Measurements from ENCODE around the gene SUN1. TPM values are rescaled to one million over a fixed set of nuclear protein-coding genes. Genes with fewer than 3 reads are reported as not detected.
A peak's percentile ranks its signal among the peaks of the same experiment; 100 is the strongest.
"Not testable (repeated sequence)": the region's sequence is repeated elsewhere in the genome, so short reads cannot be mapped to it uniquely, and the experiment has no call there.

Gene SUN1
- total RNA-seq, 5 donors from 2014 or later (not counting 1 experiment from before 2014, with no cell fraction given), result 90.8 to 299 (median 279) TPM

GRCh38 chr7:907158-907980, 75.1 kb downstream of the SUN1 start:
- H3K4me1 Mint-ChIP-seq, result peaks cover 8 to 14% (median 12%) of the 10 kb centered on the region in 3 donors
- 86% methylated on average over 44 of the region's 49 CpGs for WGBS (ENCODE audit: insufficient coverage)
- no peak overlapping the region for H3K27ac ChIP-seq (ENCODE audit: low read length)
- H3K9me3 Mint-ChIP-seq, result no peaks in the 10 kb centered on the region
- ChIA-PET CTCF (no interaction called here), POLR2A (interaction anchor here in 1 of 2 donors (0.6 kb wide), 1 partner anchor 1463 kb away, joined by 3 read pairs; no protein-coding TSS in a partner anchor)
- peaks cover 0 to 3% of the 10 kb centered on the region in 2 donors for H3K36me3 ChIP-seq (ENCODE audit: control insufficient read depth in 2 of 2, extremely low read depth in 1 of 2, insufficient read depth in 1 of 2, low read length in 1 of 2)
- H3K9me3 ChIP-seq, result no peaks in the 10 kb centered on the region
- H3K27me3 ChIP-seq (replicated peaks in 1 of 2; ENCODE audit: control insufficient read depth in 2 of 2, extremely low read depth in 1 of 2, insufficient read depth in 2 of 2, low read length in 1 of 2), result peaks cover 0 to 19% of the 10 kb centered on the region in 2 experiments
- H3K27me3 Mint-ChIP-seq, result peaks cover 0 to 7% of the 10 kb centered on the region in 2 donors
- H3K4me3 ChIP-seq (ENCODE audit: control insufficient read depth in 1 of 2, extremely low read depth in 1 of 2, low read length in 1 of 2), result no peak overlapping the region
- H3K4me1 ChIP-seq (ENCODE audit: control insufficient read depth in 1 of 2, extremely low read depth in 1 of 2, insufficient read depth in 2 of 2, low read length in 2 of 2), result peaks cover 0 to 23% of the 10 kb centered on the region in 2 experiments
- H3K36me3 Mint-ChIP-seq, result peaks cover 3% of the 10 kb centered on the region
- no peak overlapping the region for H3K27ac Mint-ChIP-seq
- peak in 1 of 4 experiments; percentile 19 for ATAC-seq (replicated peaks in 1 of 4)
- peak in 13 of 35 experiments; percentile 27 to 62 (median 48) for DNase-seq
- no peak overlapping the region for H3K4me3 Mint-ChIP-seq

GRCh38 chr7:908159-908581, 75.9 kb downstream of the SUN1 start:
- Mint-ChIP-seq H3K9me3 (no peaks in the 10 kb centered on the region), H3K27me3 (no peaks in the 10 kb centered on the region), H3K27ac (no peak overlapping the region), H3K4me3 (peak overlapping the region in 2 of 3 donors; percentile 33 to 37), H3K36me3 (no peaks in the 10 kb centered on the region), H3K4me1 (peaks cover 8 to 14% (median 12%) of the 10 kb centered on the region in 3 donors)
- Histone ChIP-seq H3K9me3 (no peaks in the 10 kb centered on the region), H3K4me1 (ENCODE audit: control insufficient read depth in 1 of 2, extremely low read depth in 1 of 2, insufficient read depth in 2 of 2, low read length in 2 of 2) (peaks cover 0 to 23% of the 10 kb centered on the region in 2 experiments), H3K4me3 (ENCODE audit: control insufficient read depth in 1 of 2, extremely low read depth in 1 of 2, low read length in 1 of 2) (no peak overlapping the region), H3K36me3 (ENCODE audit: control insufficient read depth in 2 of 2, extremely low read depth in 1 of 2, insufficient read depth in 1 of 2, low read length in 1 of 2) (no peaks in the 10 kb centered on the region), H3K27ac (ENCODE audit: low read length) (no peak overlapping the region), H3K27me3 (replicated peaks in 1 of 2; ENCODE audit: control insufficient read depth in 2 of 2, extremely low read depth in 1 of 2, insufficient read depth in 2 of 2, low read length in 1 of 2) (peaks cover 0 to 19% of the 10 kb centered on the region in 2 experiments)
- DNase-seq (peak in 5 of 35 experiments; percentile 24 to 38 (median 27)), ATAC-seq (replicated peaks in 1 of 4) (peak in 1 of 4 experiments; percentile 34)
- 87% methylated on average over 12 of the region's 12 CpGs for WGBS (ENCODE audit: insufficient coverage)
- CTCF ChIA-PET, result interaction anchor here in 1 of 2 donors (0.6 kb wide), 1 partner anchor 293 kb away, joined by 3 read pairs; no protein-coding TSS in a partner anchor
- POLR2A ChIA-PET, result interaction anchor here in 1 of 2 donors (0.6 kb wide), 1 partner anchor 1462 kb away, joined by 3 read pairs; no protein-coding TSS in a partner anchor

GRCh38 chr7:908591-909357, 76.5 kb downstream of the SUN1 start:
- H3K27ac ChIP-seq (ENCODE audit: low read length); H3K27me3 Mint-ChIP-seq; H3K27ac Mint-ChIP-seq; H3K36me3 ChIP-seq (ENCODE audit: control insufficient read depth in 2 of 2, extremely low read depth in 1 of 2, insufficient read depth in 1 of 2, low read length in 1 of 2); H3K36me3 Mint-ChIP-seq; H3K9me3 Mint-ChIP-seq; POLR2A ChIA-PET; H3K9me3 ChIP-seq: not testable (repeated sequence)
- peak overlapping the region in 2 of 3 donors; percentile 33 to 37 for H3K4me3 Mint-ChIP-seq
- Histone ChIP-seq H3K27me3 (replicated peaks in 1 of 2; ENCODE audit: control insufficient read depth in 2 of 2, extremely low read depth in 1 of 2, insufficient read depth in 2 of 2, low read length in 1 of 2) (peaks cover 0 to 19% of the 10 kb centered on the region in 2 experiments), H3K4me1 (ENCODE audit: control insufficient read depth in 1 of 2, extremely low read depth in 1 of 2, insufficient read depth in 2 of 2, low read length in 2 of 2) (peaks cover 0 to 23% of the 10 kb centered on the region in 2 experiments), H3K4me3 (ENCODE audit: control insufficient read depth in 1 of 2, extremely low read depth in 1 of 2, low read length in 1 of 2) (peak overlapping the region in 1 of 2 donors; percentile 47)
- 32% methylated on average over 51 of the region's 73 CpGs for WGBS (ENCODE audit: insufficient coverage)
- ATAC-seq (replicated peaks in 1 of 4) (peak; percentile 71 to 84 (median 82)), DNase-seq (peak in 26 of 35 experiments; percentile 30 to 78 (median 52))
- CTCF ChIA-PET, result interaction anchor here (0.6 kb wide), 2 partner anchors 134 to 292 kb away, joined by 3 to 9 read pairs; no protein-coding TSS in a partner anchor
- H3K4me1 Mint-ChIP-seq, result peaks cover 8 to 14% (median 12%) of the 10 kb centered on the region in 3 donors

GRCh38 chr7:909358-910329, 77.4 kb downstream of the SUN1 start:
- Histone ChIP-seq H3K9me3 (no peaks in the 10 kb centered on the region), H3K4me3 (ENCODE audit: control insufficient read depth in 1 of 2, extremely low read depth in 1 of 2, low read length in 1 of 2) (peak overlapping the region; percentile 19 to 48), H3K36me3 (ENCODE audit: control insufficient read depth in 2 of 2, extremely low read depth in 1 of 2, insufficient read depth in 1 of 2, low read length in 1 of 2) (no peaks in the 10 kb centered on the region), H3K27ac (ENCODE audit: low read length) (no peak overlapping the region), H3K27me3 (replicated peaks in 1 of 2; ENCODE audit: control insufficient read depth in 2 of 2, extremely low read depth in 1 of 2, insufficient read depth in 2 of 2, low read length in 1 of 2) (peaks cover 0 to 13% of the 10 kb centered on the region in 2 experiments), H3K4me1 (ENCODE audit: control insufficient read depth in 1 of 2, extremely low read depth in 1 of 2, insufficient read depth in 2 of 2, low read length in 2 of 2) (peaks cover 0 to 23% of the 10 kb centered on the region in 2 experiments)
- no peaks in the 10 kb centered on the region for H3K36me3 Mint-ChIP-seq
- peak in 16 of 35 experiments; percentile 25 to 67 (median 37) for DNase-seq
- H3K4me1 Mint-ChIP-seq, result peaks cover 8 to 14% (median 12%) of the 10 kb centered on the region in 3 donors
- ATAC-seq (replicated peaks in 1 of 4), result peak; percentile 10 to 41 (median 26)
- no peaks in the 10 kb centered on the region for H3K9me3 Mint-ChIP-seq
- H3K4me3 Mint-ChIP-seq, result peak overlapping the region; percentile 60 to 66 (median 61)
- no peaks in the 10 kb centered on the region for H3K27me3 Mint-ChIP-seq
- CTCF ChIA-PET, result interaction anchor here (0.6 to 1.6 kb wide), 4 partner anchors 14 to 133 kb away, joined by 4 to 9 read pairs (median 4); no protein-coding TSS in a partner anchor
- POLR2A ChIA-PET, result no interaction called here
- WGBS (ENCODE audit: insufficient coverage), result 28% methylated on average over 44 of the region's 58 CpGs
- peak overlapping the region; percentile 67 to 74 for H3K27ac Mint-ChIP-seq

GRCh38 chr7:910441-910861, 78.2 kb downstream of the SUN1 start:
- Histone ChIP-seq H3K36me3 (ENCODE audit: control insufficient read depth in 2 of 2, extremely low read depth in 1 of 2, insufficient read depth in 1 of 2, low read length in 1 of 2) (no peaks in the 10 kb centered on the region), H3K9me3 (no peaks in the 10 kb centered on the region), H3K4me1 (ENCODE audit: control insufficient read depth in 1 of 2, extremely low read depth in 1 of 2, insufficient read depth in 2 of 2, low read length in 2 of 2) (peaks cover 0 to 23% of the 10 kb centered on the region in 2 experiments), H3K4me3 (ENCODE audit: control insufficient read depth in 1 of 2, extremely low read depth in 1 of 2, low read length in 1 of 2) (no peak overlapping the region), H3K27ac (ENCODE audit: low read length) (no peak overlapping the region), H3K27me3 (replicated peaks in 1 of 2; ENCODE audit: control insufficient read depth in 2 of 2, extremely low read depth in 1 of 2, insufficient read depth in 2 of 2, low read length in 1 of 2) (peaks cover 0 to 10% of the 10 kb centered on the region in 2 experiments)
- H3K4me3 Mint-ChIP-seq, result peak overlapping the region; percentile 60 to 66 (median 61)
- peak overlapping the region in 1 of 2 donors; percentile 67 for H3K27ac Mint-ChIP-seq
- WGBS (ENCODE audit: insufficient coverage), result 75% methylated on average over 4 of the region's 11 CpGs
- POLR2A ChIA-PET, result interaction anchor here in 1 of 2 donors (0.6 kb wide), 1 partner anchor 13 kb away, joined by 3 read pairs; no protein-coding TSS in a partner anchor
- H3K9me3 Mint-ChIP-seq, result no peaks in the 10 kb centered on the region
- ATAC-seq (replicated peaks in 1 of 4), result peak in 1 of 4 experiments; percentile 12
- no peaks in the 10 kb centered on the region for H3K36me3 Mint-ChIP-seq
- CTCF ChIA-PET, result interaction anchor here (1.4 to 1.6 kb wide), 2 partner anchors 13 to 64 kb away, joined by 4 read pairs; no protein-coding TSS in a partner anchor
- peaks cover 8 to 14% (median 12%) of the 10 kb centered on the region in 3 donors for H3K4me1 Mint-ChIP-seq
- no peak for DNase-seq
- H3K27me3 Mint-ChIP-seq, result no peaks in the 10 kb centered on the region

Data from T-cell (primary cell).